Stimulated activated CD4-positive, alpha-beta T cell treated with anti-CD3 and anti-CD28 coated beads, Interleukin-1b, Interleukin-23, amount 100 ng/mL, for 4 hours (primary cell): Measurements from ENCODE around the gene KLHL30.

Experiments
- DNase-seq, 2 donors: peaks; one replicate each; pipeline ENCODE4 v3.0.0-alpha.2; 2020; ENCODE audit warnings: low read depth in 2 of 2

KLHL30 gene

DNA sequence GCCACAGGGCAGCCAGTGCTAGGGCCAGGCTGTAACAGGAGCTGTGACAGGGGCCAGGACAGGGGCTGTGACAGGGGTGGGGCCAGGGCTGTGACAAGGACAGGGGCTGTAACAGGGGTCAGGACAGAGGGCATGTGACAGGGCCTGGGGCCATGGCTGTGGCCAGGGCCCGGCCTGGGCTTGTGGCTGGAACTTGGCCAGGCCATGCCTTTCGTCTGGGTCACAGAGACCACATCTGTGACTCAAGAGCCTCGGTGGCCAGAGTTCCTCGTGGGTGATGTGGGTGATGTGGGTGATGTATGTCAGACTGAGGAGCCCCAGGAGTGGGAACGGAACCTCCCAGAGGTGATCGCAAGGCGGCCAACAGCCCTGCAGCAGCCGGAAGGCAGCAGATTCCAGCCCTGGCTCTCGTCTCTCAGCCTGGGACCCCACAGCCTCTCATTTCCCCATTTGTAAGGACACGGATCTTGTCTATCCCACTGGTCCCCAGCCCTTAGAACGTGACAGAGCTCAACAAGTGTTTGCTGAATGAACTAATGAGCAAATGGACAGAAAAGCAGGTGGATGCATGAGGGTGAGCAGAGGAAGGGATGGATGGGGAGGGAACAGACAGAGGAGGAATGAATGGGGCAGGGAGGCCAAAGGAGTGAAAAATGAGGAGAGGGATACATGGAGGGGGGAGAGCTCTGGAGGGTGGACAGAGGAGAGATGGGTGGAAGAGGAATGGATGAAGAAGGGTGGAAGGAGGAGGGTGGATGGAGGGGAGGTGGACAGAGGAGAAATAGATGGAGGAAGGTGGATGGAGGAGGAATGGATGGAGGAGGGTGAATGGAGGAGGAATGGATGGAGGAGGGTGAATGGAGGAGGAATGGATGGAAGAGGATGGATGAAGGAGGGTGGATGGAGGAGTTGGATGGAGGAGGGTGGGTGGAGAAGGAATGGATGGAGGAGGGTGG is 21.0 kb upstream of the KLHL30 start:
- DNase-seq: no peak

DNA sequence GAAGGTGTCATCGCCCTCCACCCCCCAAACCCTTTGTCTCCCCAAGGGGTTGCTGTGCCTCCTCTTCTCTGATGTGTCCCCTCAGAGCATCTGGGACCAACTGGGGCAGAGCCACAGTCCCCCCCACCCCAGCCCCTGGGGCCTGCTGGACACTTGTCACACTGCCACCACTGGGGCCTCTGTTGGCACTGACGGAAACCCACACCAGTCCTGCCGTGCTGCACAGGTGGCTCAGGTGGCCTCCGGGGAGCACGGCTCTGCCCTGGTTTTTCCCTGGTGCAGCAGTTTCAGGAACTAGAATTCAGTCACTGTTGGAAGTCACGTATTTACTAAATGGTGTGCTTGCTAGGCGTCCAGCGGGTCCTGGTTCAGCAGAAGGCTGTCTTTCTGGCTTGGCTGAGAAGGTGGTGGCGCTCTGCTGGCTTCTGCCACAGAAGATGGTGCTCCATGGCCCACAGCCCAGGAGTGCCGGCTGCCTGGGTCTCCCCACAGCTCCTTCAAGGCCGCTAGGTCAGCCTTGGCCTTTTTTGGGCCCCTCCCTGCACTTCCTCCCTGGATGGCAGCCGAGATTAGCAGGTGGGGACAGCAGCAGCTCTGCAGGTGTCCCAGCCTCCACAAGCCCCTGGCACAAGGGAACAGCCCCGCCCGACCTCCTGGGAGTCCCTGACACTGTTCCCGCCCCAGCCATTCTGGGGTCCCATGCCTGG is 18.6 kb upstream of the KLHL30 start:
- no peak for DNase-seq

DNA sequence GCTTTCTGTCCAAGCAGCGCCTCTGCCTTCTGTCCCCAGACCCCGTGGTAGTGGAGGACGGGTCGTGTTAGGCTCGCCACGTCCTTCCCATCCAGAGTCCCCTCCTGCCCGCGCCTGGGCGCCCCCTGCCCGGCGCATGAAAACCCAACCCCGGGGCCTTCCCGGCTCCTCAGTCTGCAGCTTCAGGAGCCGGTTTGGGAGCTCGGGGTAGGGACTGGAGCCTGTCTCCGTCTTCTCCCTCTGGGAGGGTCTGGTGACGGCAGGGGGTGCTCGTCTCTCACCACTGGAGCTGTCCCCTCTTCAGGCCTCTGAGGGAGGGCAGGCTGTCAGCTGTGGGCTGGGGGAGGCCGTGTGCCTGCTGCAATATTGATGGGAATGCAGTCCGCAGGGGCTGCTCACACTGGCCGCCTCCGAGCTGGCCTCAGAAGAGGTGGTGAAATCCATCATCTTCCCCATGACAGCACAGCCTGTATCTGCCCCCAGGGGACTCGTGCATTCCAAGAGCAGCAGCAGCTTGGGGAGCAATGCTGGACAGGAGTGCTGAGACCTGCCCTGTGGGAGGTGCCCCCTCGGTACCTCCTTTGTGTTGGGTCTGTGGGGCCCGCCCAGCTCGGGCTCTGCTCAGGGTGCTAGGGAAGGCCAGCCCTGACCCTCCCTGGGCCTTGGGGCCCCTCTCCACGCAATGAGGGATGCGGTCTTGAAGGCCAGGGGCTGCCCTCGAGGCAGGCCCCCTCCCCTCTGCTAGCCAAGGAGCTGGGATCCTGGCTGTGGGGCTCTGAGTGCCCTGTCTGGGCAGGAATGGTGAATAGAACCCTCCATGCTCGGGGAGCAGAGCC is 17.8 kb upstream of the KLHL30 start:
- DNase-seq: no peak

DNA sequence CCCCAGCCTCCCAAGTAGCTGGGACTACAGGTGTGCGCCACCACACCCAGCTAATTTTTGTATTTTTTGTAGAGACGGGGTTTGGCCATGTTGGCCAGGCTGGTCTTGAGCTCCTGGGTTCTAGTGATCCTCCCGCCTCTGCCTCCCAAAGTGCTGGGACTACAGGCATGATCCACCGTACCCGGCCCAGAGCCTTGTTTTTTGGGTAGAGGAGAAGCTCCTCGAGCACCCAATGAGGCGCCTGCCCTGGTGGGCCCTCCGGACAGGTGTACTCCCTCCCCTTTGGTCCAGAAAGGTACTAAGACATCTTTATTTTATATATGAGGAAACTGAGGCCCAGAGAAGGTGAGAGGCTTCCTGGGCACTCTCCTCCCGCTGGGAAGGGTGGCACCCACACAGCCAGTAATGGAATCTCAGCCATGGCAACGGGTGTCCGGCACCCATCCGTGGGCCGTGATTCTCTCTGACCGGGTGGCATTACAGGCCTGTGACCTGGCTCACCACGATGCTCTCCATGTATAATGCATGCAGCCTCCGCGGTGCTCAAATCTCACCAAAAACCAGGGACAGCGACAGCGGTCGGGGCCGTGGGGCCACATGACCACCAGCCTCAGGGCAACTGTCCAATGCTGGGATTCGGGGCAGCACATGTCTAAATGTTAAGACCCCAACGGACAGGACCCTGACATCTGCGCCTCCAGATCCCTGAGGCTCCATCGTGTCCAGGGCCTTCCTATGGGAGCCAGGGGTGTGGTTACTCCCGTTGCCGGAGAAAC is 16.8 kb upstream of the KLHL30 start:
- DNase-seq: no peak

DNA sequence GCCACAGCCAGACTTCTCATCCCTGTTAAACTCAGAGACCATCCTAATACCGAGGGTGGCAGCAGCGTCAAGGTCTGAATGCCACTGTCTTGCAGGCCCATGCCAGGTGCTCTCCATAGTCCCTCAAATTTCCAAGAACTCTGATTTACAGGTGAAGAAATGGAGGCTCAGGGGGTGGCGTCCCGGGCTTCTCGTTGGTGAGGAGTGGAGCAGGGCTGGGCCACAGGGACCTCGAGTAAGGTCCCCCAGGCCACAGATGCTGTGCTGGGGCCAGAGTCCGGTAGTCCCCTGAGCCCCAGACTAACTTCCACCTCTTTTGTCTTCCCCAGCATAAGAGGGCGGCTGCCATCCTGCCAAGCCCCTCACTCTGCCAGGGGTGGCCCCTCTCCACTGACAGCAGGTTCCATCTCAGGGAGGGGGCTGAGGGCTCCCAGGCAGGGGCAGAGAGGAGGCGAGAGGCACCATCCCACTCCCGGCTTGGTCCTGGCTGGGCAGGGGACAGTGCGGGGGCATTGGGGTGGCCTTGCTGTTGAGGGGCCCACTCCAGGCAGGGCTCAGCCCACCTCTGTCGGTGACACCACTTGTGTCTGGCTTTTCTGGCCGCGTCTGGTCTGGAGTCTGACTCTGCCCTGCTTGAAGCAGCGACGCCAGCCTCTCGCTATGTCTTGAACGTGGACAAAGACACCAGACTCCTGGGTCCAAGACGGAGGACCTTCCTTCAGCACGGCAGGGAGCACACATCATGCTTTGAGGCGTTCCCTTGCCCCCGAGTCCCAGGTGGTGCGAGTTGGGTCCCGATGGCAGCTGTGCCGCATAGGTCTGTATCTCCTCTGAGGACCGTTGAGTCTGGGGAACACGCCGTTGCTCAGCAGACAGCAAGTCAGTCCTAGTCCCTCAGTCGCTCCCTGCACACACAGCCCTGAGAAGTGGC is 15.9 kb upstream of the KLHL30 start:
- DNase-seq: no peak

DNA sequence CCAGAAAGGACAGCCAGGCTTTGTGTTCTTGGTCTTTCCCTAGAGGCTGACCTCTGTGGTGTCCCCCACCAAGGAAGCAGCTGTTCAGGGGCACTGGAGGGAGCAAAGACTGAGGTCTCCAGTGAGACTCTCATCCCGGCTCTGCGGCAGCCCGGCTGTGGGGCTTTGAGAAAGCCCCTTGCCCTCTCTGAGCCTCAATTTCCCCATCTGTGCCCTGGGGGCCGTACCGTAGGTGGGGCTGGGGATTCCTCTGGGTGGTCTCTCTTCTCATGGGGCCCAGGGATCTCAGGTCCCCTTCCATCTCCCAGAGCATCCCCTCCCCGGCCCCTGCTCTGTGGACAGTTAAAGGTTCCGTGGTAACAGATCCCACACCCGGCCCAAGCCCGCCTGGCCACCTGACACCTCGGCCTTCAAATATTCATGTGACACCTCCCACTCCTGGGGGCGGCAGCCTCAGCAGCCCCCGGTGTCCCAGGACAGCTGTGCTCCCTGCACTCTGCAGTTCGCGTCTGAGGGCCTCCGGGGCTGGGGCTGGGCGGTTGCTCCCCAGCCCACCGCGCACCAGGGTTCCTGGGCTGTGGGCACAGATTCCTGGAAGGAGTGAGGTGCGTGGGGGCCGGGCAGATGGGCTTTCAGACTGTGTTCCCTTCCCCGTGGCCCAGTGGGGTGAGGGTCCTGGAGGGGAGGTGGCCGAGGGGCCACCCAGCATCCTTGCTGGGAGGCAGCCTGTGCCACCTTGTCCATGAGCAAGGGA is 15.1 kb upstream of the KLHL30 start:
- no peak for DNase-seq

DNA sequence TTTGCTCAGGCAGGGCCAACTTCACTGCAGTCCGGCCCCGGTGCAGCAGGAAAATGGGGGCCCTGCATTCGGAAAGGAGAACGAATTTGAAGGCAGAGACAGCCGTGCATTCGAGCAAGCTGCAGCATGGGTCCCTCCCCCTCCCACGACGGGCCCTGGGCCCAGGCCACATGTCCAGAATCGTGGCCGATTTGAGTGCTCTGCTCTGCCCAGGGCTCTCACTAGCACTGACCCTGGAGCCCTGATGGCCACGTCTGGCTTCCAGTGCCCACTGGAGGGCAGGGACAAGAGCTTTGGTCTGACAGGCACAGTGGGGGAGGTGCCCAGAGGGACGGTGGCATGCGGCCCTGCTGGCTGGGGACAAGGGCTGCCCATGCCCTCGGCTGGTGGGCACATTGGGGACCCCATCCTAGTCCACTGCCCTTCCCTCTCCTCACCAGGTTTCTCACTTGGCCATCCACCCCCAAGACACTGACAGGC is 14.4 kb upstream of the KLHL30 start:
- no peak for DNase-seq

DNA sequence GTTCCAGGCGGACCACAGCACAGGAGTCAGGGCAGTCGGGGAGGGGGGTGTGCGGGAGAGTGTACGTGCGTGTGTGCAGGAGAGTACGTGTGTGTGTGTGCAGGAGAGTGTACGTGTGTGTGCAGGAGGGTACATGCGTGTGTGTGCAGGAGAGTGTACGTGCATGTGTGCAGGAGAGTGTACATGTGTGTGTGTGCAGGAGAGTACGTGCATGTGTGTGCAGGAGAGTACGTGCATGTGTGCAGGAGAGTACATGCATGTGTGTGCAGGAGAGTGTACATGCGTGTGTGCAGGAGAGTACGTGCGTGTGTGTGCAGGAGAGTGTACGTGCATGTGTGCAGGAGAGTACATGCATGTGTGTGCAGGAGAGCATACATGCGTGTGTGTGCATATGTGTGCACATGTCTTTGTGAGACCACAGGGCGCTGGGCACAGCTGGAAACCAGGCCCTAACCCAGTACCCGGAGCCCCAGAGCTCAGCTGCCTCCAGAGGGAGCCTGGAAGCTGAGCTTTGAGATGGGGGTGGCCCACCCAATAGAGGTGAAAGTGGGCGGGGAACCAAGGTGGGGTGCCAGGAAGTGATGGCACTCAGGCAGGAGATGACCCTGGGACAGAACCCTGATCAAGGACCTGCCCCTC is 13.9 kb upstream of the KLHL30 start:
- no peak for DNase-seq

DNA sequence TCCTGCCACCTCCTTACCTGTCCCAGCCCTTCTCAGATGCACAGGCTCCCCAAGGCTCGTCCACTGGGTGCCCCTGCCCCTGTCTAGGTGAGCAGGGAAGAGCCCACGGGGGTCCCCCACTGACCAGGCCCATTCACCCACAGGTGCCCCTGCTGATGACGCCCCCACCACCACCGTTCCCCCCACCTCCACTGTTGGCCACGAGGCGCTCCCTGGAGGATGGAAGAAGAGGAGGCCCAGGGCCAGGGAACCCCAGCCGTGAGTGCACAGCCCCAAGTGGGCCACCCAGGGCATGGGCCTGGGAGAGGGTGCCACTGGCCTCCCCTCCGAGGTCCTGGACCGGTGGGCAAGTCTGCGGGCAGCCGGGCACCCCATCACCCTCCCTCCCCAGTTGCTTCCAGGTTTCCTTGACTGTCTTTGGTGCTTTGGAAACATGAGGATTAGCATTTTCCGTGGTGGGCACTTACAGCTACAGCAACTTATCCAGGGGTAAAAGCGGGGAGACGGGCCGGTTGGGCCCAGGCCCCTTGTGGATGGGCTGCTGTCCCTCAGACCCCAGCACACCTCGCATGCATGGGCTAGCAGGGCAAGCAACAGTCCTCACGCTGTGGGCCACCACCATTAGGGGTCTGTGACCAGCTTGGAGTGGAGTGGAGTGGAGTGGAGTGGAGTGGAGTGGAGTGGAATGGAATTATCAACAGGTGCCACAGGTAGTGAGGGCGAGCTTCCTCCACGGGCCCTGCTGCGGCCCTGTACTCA is 13.2 kb upstream of the KLHL30 start:
- DNase-seq: no peak

DNA sequence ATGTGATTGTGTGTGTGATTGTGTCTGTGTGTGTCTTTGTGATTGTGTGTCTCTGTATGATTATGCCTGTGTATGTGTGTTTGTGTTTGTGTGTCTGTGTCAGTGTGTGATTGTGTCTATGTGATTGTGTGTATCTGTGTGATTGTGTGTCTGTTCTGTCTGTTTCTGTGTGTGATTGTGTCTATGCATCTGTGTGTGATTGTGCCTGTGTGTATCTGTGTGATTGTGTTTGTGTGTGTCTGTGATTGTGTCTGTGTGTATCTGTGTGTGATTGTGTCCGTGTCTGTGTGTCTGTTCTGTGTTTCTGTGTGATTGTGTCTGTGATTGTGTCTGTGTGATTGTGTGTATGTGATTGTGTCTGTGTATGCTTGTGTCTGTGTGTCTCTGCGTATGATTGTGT is 12.1 kb upstream of the KLHL30 start:
- DNase-seq: no peak

DNA sequence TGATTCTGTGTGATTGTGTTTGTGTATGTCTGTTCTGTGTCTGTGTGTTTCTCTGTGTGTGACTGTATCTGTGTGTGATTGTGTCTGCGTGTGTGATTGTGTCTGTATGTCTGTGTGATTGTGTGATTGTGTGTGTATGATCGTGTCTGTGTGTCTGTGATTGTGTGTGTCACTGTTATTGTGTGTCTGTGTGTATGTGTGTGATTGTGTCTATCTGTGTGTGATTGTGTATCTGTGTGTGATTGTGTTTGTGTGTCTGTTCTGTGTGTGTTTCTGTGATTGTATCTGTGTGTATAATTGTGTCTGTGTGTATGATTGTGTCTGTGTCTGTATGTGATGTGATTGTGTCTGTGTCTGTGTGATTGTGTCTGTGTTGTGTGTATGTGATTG is 11.7 kb upstream of the KLHL30 start:
- no peak for DNase-seq

DNA sequence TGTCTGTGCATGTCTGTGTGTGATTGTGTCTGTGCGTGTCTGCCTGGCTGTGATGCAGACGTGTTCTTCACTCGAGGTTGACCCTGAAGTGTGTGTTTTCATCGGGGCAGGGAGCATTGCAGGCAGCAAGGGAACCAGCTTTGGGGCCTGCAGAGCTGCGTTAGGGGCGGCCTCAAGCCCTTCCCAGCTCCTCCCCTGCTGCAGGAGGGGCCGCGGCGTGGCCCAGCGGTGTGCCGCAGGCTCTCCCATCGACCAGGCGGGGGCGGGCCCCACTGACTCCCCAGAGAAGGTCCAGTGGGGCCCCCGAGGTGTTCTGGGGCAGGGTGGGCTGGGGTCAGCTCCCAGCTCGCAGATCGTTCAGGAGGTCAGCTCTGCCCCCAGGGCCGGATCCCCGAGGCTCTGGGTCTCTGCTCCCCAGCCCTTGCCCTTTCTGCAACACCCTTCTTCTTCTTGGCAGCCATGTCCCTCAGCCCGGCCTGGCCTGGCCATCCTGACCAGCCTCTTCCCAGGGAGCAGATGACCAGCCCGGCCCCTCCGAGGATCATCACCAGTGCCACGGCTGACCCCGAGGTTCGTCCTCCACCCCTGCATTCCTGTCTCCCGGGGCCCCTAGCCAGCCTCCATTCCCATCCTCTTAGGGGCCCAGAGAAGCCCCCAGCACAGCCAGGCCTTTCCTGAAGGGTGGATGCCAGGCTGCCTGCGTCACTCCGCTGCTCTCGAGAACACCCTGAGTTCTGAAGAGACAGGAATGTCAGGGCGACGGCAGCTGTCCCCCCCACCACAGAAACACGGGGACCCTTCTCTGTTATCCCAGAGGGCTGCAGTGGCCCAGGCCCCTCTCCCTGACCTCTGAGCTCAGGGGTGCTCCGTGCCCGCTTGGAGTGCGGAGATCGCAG is 11.1 kb upstream of the KLHL30 start:
- no peak for DNase-seq

DNA sequence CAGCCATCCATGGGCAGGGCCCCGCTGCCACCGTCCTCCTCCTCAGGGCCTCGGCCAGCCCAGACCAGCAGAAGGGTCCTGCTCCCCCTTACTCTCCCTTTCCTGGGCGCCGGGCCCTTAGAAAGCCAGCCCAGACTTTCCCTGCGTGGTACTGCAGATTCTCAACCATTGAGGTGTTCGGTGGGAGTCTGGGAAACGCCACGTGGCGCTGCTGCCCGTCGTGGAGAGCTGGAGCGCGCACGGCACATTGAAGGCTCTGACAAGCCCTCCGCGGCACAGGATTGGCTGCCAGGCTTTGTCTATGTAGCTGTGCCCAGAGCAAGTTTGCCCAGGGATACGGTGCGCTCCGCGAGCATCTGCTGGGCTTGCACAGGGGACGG is 10.4 kb upstream of the KLHL30 start:
- no peak for DNase-seq

DNA sequence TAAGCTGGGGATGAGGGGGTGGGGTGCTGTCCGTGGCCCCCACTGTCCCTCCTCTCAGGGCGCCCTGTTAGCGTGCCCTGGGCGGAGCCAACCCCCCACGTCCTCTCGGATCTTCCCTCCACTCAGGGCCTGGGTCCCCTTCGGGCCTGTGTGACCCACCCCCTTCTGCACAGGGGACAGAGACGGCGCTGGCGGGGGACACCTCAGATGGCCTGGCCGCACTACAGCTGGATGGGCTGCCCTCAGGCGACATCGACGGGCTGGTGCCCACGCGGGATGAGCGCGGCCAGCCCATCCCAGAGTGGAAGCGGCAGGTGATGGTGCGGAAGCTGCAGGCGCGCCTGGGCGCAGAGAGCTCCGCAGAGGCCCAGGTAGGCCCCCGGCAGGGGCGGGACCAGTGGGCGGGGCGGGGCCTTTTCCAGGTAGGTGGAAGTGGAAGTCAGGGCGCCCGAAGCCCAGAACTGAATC is 9.9 kb upstream of the KLHL30 start:
- no peak for DNase-seq

DNA sequence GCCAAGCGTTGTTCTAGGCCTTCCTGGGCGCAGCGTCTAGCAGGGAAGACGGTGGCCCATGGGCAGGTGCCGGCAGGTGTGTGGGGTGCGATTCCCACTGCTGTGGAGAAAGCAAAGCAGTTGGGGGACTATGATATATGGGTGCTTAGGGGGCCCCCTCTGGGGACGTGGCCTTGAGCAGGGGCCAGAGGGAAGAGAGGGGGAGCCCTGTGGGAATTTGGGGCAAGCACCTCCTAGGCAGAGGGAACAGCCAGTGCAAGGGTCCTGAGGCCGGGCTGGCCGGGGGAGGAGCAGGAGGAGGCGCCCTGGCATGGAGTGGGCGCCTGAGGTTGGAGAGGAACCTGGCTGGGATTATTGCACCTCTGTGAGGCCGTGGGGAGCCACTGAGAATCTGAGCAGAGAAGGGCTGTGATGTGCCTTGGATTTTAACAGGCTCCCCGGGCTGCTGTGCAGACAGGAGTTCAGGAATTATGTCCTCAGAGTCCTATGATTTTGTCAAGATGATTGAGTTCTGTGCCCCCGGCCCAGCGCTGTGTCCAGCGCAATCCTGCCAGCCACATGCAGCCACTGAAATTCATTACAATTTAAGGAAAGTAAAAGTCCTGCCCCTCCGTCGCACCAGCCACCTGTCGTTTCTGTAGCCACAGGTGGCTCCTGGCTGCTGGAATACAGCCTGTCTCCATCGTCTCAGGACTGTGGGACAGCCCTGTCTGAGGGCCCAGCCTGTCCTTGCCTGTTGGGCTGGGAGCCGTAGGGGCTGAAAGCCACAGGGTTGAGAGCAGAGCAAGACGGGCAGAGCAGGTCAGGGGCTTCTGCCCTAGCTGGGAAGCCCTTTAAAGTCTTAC is 9.1 kb upstream of the KLHL30 start:
- DNase-seq: no peak

DNA sequence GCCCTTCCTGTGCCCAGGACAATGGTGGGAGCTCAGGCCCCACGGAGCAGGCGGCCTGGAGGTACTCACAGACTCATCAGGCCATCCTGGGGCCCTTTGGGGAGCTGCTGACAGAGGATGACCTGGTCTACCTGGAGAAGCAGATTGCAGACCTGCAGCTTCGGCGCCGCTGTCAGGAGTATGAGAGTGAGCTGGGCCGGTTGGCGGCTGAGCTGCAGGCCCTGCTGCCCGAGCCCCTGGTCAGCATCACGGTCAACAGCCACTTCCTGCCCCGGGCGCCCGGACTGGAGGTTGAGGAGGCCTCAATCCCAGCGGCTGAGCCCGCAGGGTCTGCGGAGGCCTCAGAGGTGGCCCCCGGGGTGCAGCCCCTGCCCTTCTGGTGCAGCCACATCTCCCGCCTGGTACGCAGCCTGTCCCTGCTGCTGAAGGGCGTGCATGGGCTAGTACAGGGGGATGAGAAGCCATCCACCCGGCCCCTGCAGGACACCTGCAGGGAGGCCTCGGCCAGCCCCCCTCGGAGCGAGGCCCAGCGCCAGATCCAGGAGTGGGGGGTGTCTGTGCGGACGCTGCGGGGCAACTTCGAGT is 8.3 kb upstream of the KLHL30 start:
- DNase-seq: no peak
